H9 (cell line): ENCODE data around the gene LIPT1. TPM values are rescaled to one million over a fixed set of nuclear protein-coding genes. Genes with fewer than 3 reads are reported as not detected.
A peak's percentile ranks its signal among the peaks of the same experiment; 100 is the strongest.

Experiments used
- DNase-seq: peaks from one replicate; pipeline ENCODE4 v3.0.0-alpha.2; 2017
- H2AFZ ChIP-seq: one replicate; pipeline ENCODE4 v1.6.1; 2013; ENCODE audit warnings: mild to moderate bottlenecking, low read length, control low read depth, moderate library complexity
- H2AK5ac ChIP-seq: 2 replicates; pipeline ENCODE4 v1.6.1; 2013; ENCODE audit warnings: low read length, control low read depth, mixed read lengths; ENCODE audit not compliant: insufficient read length
- H2BK120ac ChIP-seq: one replicate; pipeline ENCODE4 v1.6.1; 2013; ENCODE audit warnings: low read depth, mild to moderate bottlenecking, low read length, control low read depth, inconsistent platforms; ENCODE audit not compliant: poor library complexity, severe bottlenecking
- H2BK12ac ChIP-seq: 2 replicates; pipeline ENCODE4 v1.6.1; 2013; ENCODE audit warnings: low read length, control low read depth, mixed read lengths, low read depth; ENCODE audit not compliant: insufficient read length
- H2BK15ac ChIP-seq: 2 replicates; pipeline ENCODE4 v1.6.1; 2013; ENCODE audit warnings: low read depth, low read length, control low read depth
- H2BK20ac ChIP-seq: one replicate; pipeline ENCODE4 v1.6.1; 2013; ENCODE audit warnings: low read depth, mild to moderate bottlenecking, low read length, control low read depth, inconsistent platforms; ENCODE audit not compliant: poor library complexity, severe bottlenecking
- H2BK5ac ChIP-seq: 2 replicates; pipeline ENCODE4 v1.6.1; 2013; ENCODE audit warnings: low read length, control low read depth, mixed read lengths; ENCODE audit not compliant: insufficient read length
- H3K14ac ChIP-seq: 2 replicates; pipeline ENCODE4 v1.6.1; 2013; ENCODE audit warnings: low read length, control low read depth; ENCODE audit not compliant: insufficient read depth
- H3K18ac ChIP-seq: 2 replicates; pipeline ENCODE4 v1.6.1; 2013; ENCODE audit warnings: low read depth, mild to moderate bottlenecking, mixed read lengths, low read length, control low read depth; ENCODE audit not compliant: insufficient read length
- H3K23ac ChIP-seq: 2 replicates; pipeline ENCODE4 v1.6.1; 2013; ENCODE audit warnings: low read length, control low read depth, mixed read lengths, low read depth; ENCODE audit not compliant: insufficient read length
- H3K23me2 ChIP-seq: 2 replicates; pipeline ENCODE4 v1.6.1; 2013; ENCODE audit warnings: low read depth, mild to moderate bottlenecking, mixed read lengths, low read length, control low read depth; ENCODE audit not compliant: insufficient read length, poor library complexity, severe bottlenecking
- H3K27ac ChIP-seq: 2 replicates; pipeline ENCODE4 v1.5.1; 2013; ENCODE audit warnings: low read length, control low read depth, mixed read lengths, low read depth; ENCODE audit not compliant: insufficient read length
- H3K27me3 ChIP-seq: 2 replicates; pipeline ENCODE4 v1.6.1; 2013; ENCODE audit warnings: low read length, control low read depth, inconsistent platforms; ENCODE audit not compliant: insufficient read depth
- H3K4ac ChIP-seq: 2 replicates; pipeline ENCODE4 v1.6.1; 2013; ENCODE audit warnings: low read depth, mild to moderate bottlenecking, control low read depth, inconsistent platforms, low read length, moderate library complexity
- H3K4me1 ChIP-seq: 2 replicates; pipeline ENCODE4 v1.6.1; 2013; ENCODE audit warnings: low read length, control low read depth, inconsistent platforms; ENCODE audit not compliant: insufficient read depth
- H3K4me2 ChIP-seq: 2 replicates; pipeline ENCODE4 v1.6.1; 2013; ENCODE audit warnings: low read length, control low read depth, mixed read lengths; ENCODE audit not compliant: insufficient read length, insufficient read depth
- H3K56ac ChIP-seq: 2 replicates; pipeline ENCODE4 v1.6.1; 2013; ENCODE audit warnings: low read depth, mild to moderate bottlenecking, mixed read lengths, low read length, control low read depth; ENCODE audit not compliant: insufficient read length
- H3K79me1 ChIP-seq: 2 replicates; pipeline ENCODE4 v1.6.1; 2013; ENCODE audit warnings: low read depth, mild to moderate bottlenecking, moderate library complexity, low read length, control low read depth, inconsistent platforms; ENCODE audit not compliant: insufficient read depth, poor library complexity, severe bottlenecking
- H3K79me2 ChIP-seq: 2 replicates; pipeline ENCODE4 v1.6.1; 2013; ENCODE audit warnings: low read length, control low read depth, inconsistent platforms; ENCODE audit not compliant: insufficient read depth
- H3K9ac ChIP-seq: 2 replicates; pipeline ENCODE4 v1.6.1; 2013; ENCODE audit warnings: low read length, control low read depth, mixed read lengths; ENCODE audit not compliant: insufficient read length; ENCODE audit errors: extremely low read depth
- H3K9me3 ChIP-seq: one replicate; pipeline ENCODE4 v1.6.1; 2013; ENCODE audit warnings: low read depth, low read length, inconsistent platforms; ENCODE audit not compliant: control insufficient read depth
- H3T11ph ChIP-seq: one replicate; pipeline ENCODE4 v1.6.1; 2013; ENCODE audit warnings: mild to moderate bottlenecking, low read length, control low read depth, inconsistent platforms
- H4K20me1 ChIP-seq: one replicate; pipeline ENCODE4 v1.6.1; 2013; ENCODE audit not compliant: control insufficient read depth, insufficient read length, insufficient read depth
- H4K5ac ChIP-seq: 2 replicates; pipeline ENCODE4 v1.6.1; 2013; ENCODE audit warnings: low read depth, mild to moderate bottlenecking, mixed read lengths, low read length, control low read depth; ENCODE audit not compliant: insufficient read length
- H4K8ac ChIP-seq: replicated peaks from 2 replicates; pipeline ENCODE4 v1.6.1; 2013; ENCODE audit warnings: low read length, control low read depth, mixed read lengths, low read depth; ENCODE audit not compliant: insufficient read length
- H4K91ac ChIP-seq: 2 replicates; pipeline ENCODE4 v1.6.1; 2013; ENCODE audit warnings: low read depth, mild to moderate bottlenecking, moderate library complexity, mixed read lengths, low read length, control low read depth; ENCODE audit not compliant: insufficient read length
- H3K27ac Mint-ChIP-seq, 3 experiments: 2 replicates in 2 of 3; 3 replicates in 1 of 3; pipeline ENCODE4 v1.8.0; 2020 to 2021; ENCODE audit warnings: mixed read lengths in 3 of 3, mild to moderate bottlenecking in 1 of 3, moderate library complexity in 1 of 3
- H3K27me3 Mint-ChIP-seq: 2 replicates; pipeline ENCODE4 v1.8.0; 2021; ENCODE audit warnings: low read depth, mild to moderate bottlenecking, moderate library complexity, mixed read lengths
- H3K36me3 Mint-ChIP-seq, 3 experiments: 2 replicates in 2 of 3; 3 replicates in 1 of 3; pipeline ENCODE4 v1.8.0; 2020 to 2021; ENCODE audit warnings: low read depth in 3 of 3, mixed read lengths in 3 of 3; ENCODE audit not compliant: insufficient read depth in 1 of 3
- H3K4me1 Mint-ChIP-seq, 2 experiments: 2 replicates each; pipeline ENCODE4 v1.8.0; 2020; ENCODE audit warnings: mixed read lengths in 2 of 2
- H3K4me3 Mint-ChIP-seq, 2 experiments: 2 replicates in 1 of 2; 3 replicates in 1 of 2; pipeline ENCODE4 v1.8.0; 2020 to 2021; ENCODE audit warnings: mild to moderate bottlenecking in 2 of 2, mixed read lengths in 2 of 2, moderate library complexity in 1 of 2
- H3K9me3 Mint-ChIP-seq, 2 experiments: 2 replicates in 1 of 2; 3 replicates in 1 of 2; pipeline ENCODE4 v1.8.0; 2020; ENCODE audit warnings: mild to moderate bottlenecking in 2 of 2, mixed read lengths in 2 of 2, moderate library complexity in 1 of 2
- WGBS: extraction: QIAGEN DNeasy Blood & Tissue Kit; methylation state at CpG from one replicate; pipeline ENCODE4 v1.1.7; 2013; ENCODE audit warnings: missing lambda C conversion rate, low lambda C conversion rate, mixed read lengths; ENCODE audit not compliant: insufficient read length; ENCODE audit errors: extremely low coverage; 5-methylcytosine and 5-hydroxymethylcytosine counted together
- total RNA-seq: library from RNA; stranded (reverse); gene quantifications from 2 replicates; pipeline ENCODE4 v1.2.1, GENCODE V29; 2021
- TF ChIP-seq, protein P1 (sequence below): fragments of 200-600 bp; sonication (generic); conservative IDR thresholded peaks from 3 replicates; pipeline ENCODE4 v1.8.0; 2021; ENCODE audit warnings: antibody characterized with exemption, mild to moderate bottlenecking

The LIPT1 gene
- total RNA-seq, 1 experiment from 2014 or later, result 6.4 TPM

- Histone ChIP-seq H3K23ac (no peak overlapping the region), H2BK5ac (no peak overlapping the region), H4K91ac (no peak overlapping the region), H3K27ac (no peak overlapping the region), H3K4me2 (peak overlapping the region; percentile 78), H2AK5ac (no peak overlapping the region), H3K79me1 (peaks cover 3% of the 10 kb centered on the region), H3K14ac (no peak overlapping the region), H3K23me2 (peaks cover 3% of the 10 kb centered on the region), H2BK15ac (no peak overlapping the region), H2BK12ac (no peak overlapping the region), H2BK120ac (no peak overlapping the region), H3K9me3 (no peaks in the 10 kb centered on the region), H3K9ac (peak overlapping the region; percentile 73), H4K20me1 (no peaks in the 10 kb centered on the region), H3K56ac (no peak overlapping the region), H4K8ac (no peak overlapping the region), H3T11ph (no peak overlapping the region), H3K4ac (no peak overlapping the region; the same call in 1 of the 2 replicates), H3K4me1 (no peaks in the 10 kb centered on the region), H3K79me2 (peaks cover 18% of the 10 kb centered on the region; the same call in 1 of the 2 replicates), H3K18ac (no peak overlapping the region), H2AFZ (no peak overlapping the region), H4K5ac (no peak overlapping the region), H2BK20ac (no peak overlapping the region), H3K27me3 (no peaks in the 10 kb centered on the region)
- Mint-ChIP-seq H3K27ac (peak overlapping the region; percentile 98 to 99 (median 99)), H3K27me3 (no peaks in the 10 kb centered on the region), H3K4me1 (peaks cover 20 to 21% of the 10 kb centered on the region in 2 experiments), H3K9me3 (no peaks in the 10 kb centered on the region), H3K36me3 (peaks cover 0 to 10% (median 4%) of the 10 kb centered on the region in 3 experiments; a peak in 6 of 7 replicates), H3K4me3 (peak overlapping the region; percentile 99 to 100)
- TF ChIP-seq, protein P1, sequence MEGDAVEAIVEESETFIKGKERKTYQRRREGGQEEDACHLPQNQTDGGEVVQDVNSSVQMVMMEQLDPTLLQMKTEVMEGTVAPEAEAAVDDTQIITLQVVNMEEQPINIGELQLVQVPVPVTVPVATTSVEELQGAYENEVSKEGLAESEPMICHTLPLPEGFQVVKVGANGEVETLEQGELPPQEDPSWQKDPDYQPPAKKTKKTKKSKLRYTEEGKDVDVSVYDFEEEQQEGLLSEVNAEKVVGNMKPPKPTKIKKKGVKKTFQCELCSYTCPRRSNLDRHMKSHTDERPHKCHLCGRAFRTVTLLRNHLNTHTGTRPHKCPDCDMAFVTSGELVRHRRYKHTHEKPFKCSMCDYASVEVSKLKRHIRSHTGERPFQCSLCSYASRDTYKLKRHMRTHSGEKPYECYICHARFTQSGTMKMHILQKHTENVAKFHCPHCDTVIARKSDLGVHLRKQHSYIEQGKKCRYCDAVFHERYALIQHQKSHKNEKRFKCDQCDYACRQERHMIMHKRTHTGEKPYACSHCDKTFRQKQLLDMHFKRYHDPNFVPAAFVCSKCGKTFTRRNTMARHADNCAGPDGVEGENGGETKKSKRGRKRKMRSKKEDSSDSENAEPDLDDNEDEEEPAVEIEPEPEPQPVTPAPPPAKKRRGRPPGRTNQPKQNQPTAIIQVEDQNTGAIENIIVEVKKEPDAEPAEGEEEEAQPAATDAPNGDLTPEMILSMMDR, result no peak
- no peak for DNase-seq
- WGBS, result no CpG with 5 or more reads among the region's 4 CpGs
Measured at GRCh38 chr2:99181624-99182000, 26.8 kb downstream of the LIPT1 start.
